ENCODE measurements around the gene CYP3A7. TPM values are rescaled to one million over a fixed set of nuclear protein-coding genes. Genes with fewer than 3 reads are reported as not detected.
"Not testable (repeated sequence)": the region's sequence is repeated elsewhere in the genome, so short reads cannot be mapped to it uniquely, and the experiment has no call there.

CYP3A7 gene
- total RNA-seq, 2 experiments from 2014 or later: not detected

DNA sequence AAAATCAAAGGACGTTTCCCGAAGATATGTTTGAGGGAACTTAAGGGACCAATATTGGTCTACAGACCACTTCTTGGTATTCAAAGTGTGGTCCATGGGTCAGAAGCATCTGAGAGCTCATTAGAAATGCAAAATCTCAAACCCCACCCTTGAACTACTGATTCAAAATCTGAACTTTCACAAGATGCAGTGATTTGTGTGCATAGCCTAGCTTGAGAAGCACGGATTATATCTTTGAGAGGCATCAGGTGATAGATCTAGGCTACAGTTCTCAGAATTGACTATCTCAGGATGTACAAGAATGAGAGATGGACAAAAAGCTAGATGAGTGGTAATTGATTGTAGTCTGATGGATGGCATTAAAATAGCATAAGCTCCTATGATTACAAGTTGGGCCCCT, 29.5 kb upstream of the CYP3A7 start:
- Mint-ChIP-seq H3K4me3 (no peak overlapping the region), H3K9me3 (no peaks in the 10 kb centered on the region), H3K27ac (no peak overlapping the region), H3K36me3 (ENCODE audit: low read depth) (no peaks in the 10 kb centered on the region), H3K4me1 (ENCODE audit: low read depth) (peaks cover 6% of the 10 kb centered on the region), H3K27me3 (ENCODE audit: low read depth) (peaks cover 7% of the 10 kb centered on the region)
- DNase-seq: no peak
- intact Hi-C loops (cut with micrococcal nuclease): no loop called here
- CTCF ChIA-PET: no interaction called here

- Mint-ChIP-seq H3K9me3 (no peaks in the 10 kb centered on the region), H3K4me3 (no peak overlapping the region), H3K36me3 (ENCODE audit: low read depth) (no peaks in the 10 kb centered on the region), H3K27ac (no peak overlapping the region), H3K4me1 (ENCODE audit: low read depth) (peaks cover 5% of the 10 kb centered on the region), H3K27me3 (ENCODE audit: low read depth) (no peaks in the 10 kb centered on the region)
- intact Hi-C loops (cut with micrococcal nuclease): no loop called here
- CTCF ChIA-PET: no interaction called here
- DNase-seq: no peak
These were observed 27.8 kb upstream of the CYP3A7 start for GRCh38 chr7:99762680-99763327.

GRCh38 chr7:99755085-99755484, 20.1 kb upstream of the CYP3A7 start:
- DNase-seq: no peak
- Mint-ChIP-seq H3K4me3 (no peak overlapping the region), H3K9me3 (no peaks in the 10 kb centered on the region), H3K27me3 (ENCODE audit: low read depth) (no peaks in the 10 kb centered on the region), H3K27ac (no peak overlapping the region), H3K4me1 (ENCODE audit: low read depth) (peaks cover 1% of the 10 kb centered on the region), H3K36me3 (ENCODE audit: low read depth) (no peaks in the 10 kb centered on the region)
- intact Hi-C loops (cut with micrococcal nuclease): no loop called here
- CTCF ChIA-PET: no interaction called here

- Mint-ChIP-seq H3K4me1 (ENCODE audit: low read depth) (peaks cover 4% of the 10 kb centered on the region), H3K27ac (no peak overlapping the region), H3K36me3 (ENCODE audit: low read depth) (no peaks in the 10 kb centered on the region), H3K27me3 (ENCODE audit: low read depth) (no peaks in the 10 kb centered on the region), H3K9me3 (no peaks in the 10 kb centered on the region), H3K4me3 (no peak overlapping the region)
- intact Hi-C loops (cut with micrococcal nuclease): no loop called here
- no peak for DNase-seq
- CTCF ChIA-PET: interaction anchor here (0.7 kb wide), 1 partner anchor 49 kb away, joined by 3 read pairs; no protein-coding TSS in a partner anchor
These were observed 17.4 kb upstream of the CYP3A7 start for GRCh38 chr7:99752356-99752755.

GRCh38 chr7:99751322-99752052, 16.5 kb upstream of the CYP3A7 start:
- H3K36me3 Mint-ChIP-seq (ENCODE audit: low read depth); H3K27ac Mint-ChIP-seq; H3K9me3 Mint-ChIP-seq; DNase-seq; H3K4me3 Mint-ChIP-seq; H3K27me3 Mint-ChIP-seq (ENCODE audit: low read depth); CTCF ChIA-PET; intact Hi-C loops (cut with micrococcal nuclease); H3K4me1 Mint-ChIP-seq (ENCODE audit: low read depth): not testable (repeated sequence)

GRCh38 chr7:99748846-99749579, 14.0 kb upstream of the CYP3A7 start:
- peaks cover 4% of the 10 kb centered on the region for H3K4me1 Mint-ChIP-seq (ENCODE audit: low read depth)
- peaks cover 4% of the 10 kb centered on the region for H3K27me3 Mint-ChIP-seq (ENCODE audit: low read depth)
- intact Hi-C loops (cut with micrococcal nuclease): no loop called here
- no peak overlapping the region for H3K27ac Mint-ChIP-seq
- peaks cover 3% of the 10 kb centered on the region for H3K9me3 Mint-ChIP-seq
- H3K4me3 Mint-ChIP-seq: no peak overlapping the region
- no peaks in the 10 kb centered on the region for H3K36me3 Mint-ChIP-seq (ENCODE audit: low read depth)
- DNase-seq: no peak
- CTCF ChIA-PET: no interaction called here

DNA sequence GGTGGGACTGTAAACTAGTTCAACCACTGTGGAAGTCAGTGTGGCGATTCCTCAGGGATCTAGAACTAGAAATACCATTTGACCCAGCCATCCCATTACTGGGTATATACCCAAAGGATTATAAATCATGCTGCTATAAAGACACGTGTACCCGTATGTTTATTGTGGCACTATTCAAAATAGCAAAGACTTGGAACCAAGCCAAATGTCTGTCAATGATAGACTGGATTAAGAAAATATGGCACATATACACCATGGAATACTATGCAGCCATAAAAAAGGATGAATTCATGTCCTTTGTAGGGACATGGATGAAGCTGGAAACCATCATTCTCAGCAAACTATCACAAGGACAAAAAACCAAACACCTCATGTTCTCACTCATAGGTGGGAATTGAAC, 11.9 kb upstream of the CYP3A7 start:
- H3K27me3 Mint-ChIP-seq (ENCODE audit: low read depth); intact Hi-C loops (cut with micrococcal nuclease); H3K27ac Mint-ChIP-seq; H3K4me3 Mint-ChIP-seq; H3K36me3 Mint-ChIP-seq (ENCODE audit: low read depth); CTCF ChIA-PET; H3K9me3 Mint-ChIP-seq; DNase-seq; H3K4me1 Mint-ChIP-seq (ENCODE audit: low read depth): not testable (repeated sequence)

GRCh38 chr7:99745395-99745794, 10.4 kb upstream of the CYP3A7 start:
- DNase-seq; CTCF ChIA-PET; H3K27me3 Mint-ChIP-seq (ENCODE audit: low read depth); intact Hi-C loops (cut with micrococcal nuclease); H3K9me3 Mint-ChIP-seq; H3K27ac Mint-ChIP-seq; H3K4me3 Mint-ChIP-seq; H3K36me3 Mint-ChIP-seq (ENCODE audit: low read depth): not testable (repeated sequence)
- H3K4me1 Mint-ChIP-seq (ENCODE audit: low read depth): peaks cover 11% of the 10 kb centered on the region

DNA sequence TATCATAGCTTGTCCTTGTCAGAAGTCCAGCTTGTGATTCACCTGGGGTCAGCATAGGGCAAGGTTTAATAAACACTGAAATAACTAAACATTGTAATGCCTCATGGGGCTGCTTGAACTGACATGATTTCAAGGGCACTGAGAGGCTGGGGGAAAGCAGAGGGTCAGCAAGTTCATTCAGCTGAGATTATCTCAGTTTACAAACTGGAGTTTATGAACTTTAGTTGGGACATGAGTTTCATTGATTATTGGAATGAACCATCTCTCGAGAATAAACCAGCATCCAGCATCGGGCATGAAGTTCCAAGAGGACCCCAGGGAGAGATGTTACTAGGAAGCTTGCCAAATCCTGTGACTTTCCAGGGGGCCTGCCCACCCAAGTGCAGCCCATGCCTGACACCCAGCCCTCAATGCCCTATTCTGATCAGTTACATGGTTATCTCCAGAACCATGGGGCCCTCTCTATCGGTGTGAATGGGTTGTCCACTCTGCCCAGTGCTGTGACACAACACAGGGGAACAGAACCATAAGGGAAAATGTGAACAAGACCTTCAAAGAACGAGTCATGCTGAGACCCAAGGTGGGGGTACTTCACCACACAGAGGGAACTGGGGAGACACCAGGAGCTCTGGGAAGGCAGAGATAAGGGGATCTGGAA, 7.9 kb upstream of the CYP3A7 start:
- H3K4me1 Mint-ChIP-seq (ENCODE audit: low read depth): peaks cover 15% of the 10 kb centered on the region
- H3K9me3 Mint-ChIP-seq: peaks cover 3% of the 10 kb centered on the region
- CTCF ChIA-PET: no interaction called here
- intact Hi-C loops (cut with micrococcal nuclease): no loop called here
- DNase-seq: no peak
- no peak overlapping the region for H3K27ac Mint-ChIP-seq
- peaks cover 4% of the 10 kb centered on the region for H3K27me3 Mint-ChIP-seq (ENCODE audit: low read depth)
- peaks cover 8% of the 10 kb centered on the region for H3K36me3 Mint-ChIP-seq (ENCODE audit: low read depth)
- no peak overlapping the region for H3K4me3 Mint-ChIP-seq

- no peak overlapping the region for H3K4me3 Mint-ChIP-seq
- CTCF ChIA-PET: no interaction called here
- no peak for DNase-seq
- peaks cover 8% of the 10 kb centered on the region for H3K36me3 Mint-ChIP-seq (ENCODE audit: low read depth)
- H3K27ac Mint-ChIP-seq: no peak overlapping the region
- peaks cover 3% of the 10 kb centered on the region for H3K9me3 Mint-ChIP-seq
- peaks cover 15% of the 10 kb centered on the region for H3K4me1 Mint-ChIP-seq (ENCODE audit: low read depth)
- H3K27me3 Mint-ChIP-seq (ENCODE audit: low read depth): peaks cover 4% of the 10 kb centered on the region
- intact Hi-C loops (cut with micrococcal nuclease): loop anchor here (2.0 kb wide), 2 partner anchors 47 to 105 kb away; no protein-coding TSS in a partner anchor
These were observed 6.4 kb upstream of the CYP3A7 start for GRCh38 chr7:99741441-99741795.

- CTCF ChIA-PET: no interaction called here
- Mint-ChIP-seq H3K4me3 (no peak overlapping the region), H3K27me3 (ENCODE audit: low read depth) (peaks cover 4% of the 10 kb centered on the region), H3K27ac (peak overlapping the region; percentile 22), H3K36me3 (ENCODE audit: low read depth) (peaks cover 8% of the 10 kb centered on the region), H3K9me3 (peaks cover under 1% of the 10 kb centered on the region), H3K4me1 (ENCODE audit: low read depth) (peaks cover 15% of the 10 kb centered on the region)
- intact Hi-C loops (cut with micrococcal nuclease): loop anchor here (1.0 to 2.0 kb wide), 3 partner anchors 48 to 104 kb away; no protein-coding TSS in a partner anchor
- DNase-seq: no peak
These were observed 5.8 kb upstream of the CYP3A7 start for GRCh38 chr7:99740573-99741440.
